ENCODE measurements around the gene MARVELD3.
"Not testable (repeated sequence)": the region's sequence is repeated elsewhere in the genome, so short reads cannot be mapped to it uniquely, and the experiment has no call there.

MARVELD3 gene

GRCh38 chr16:71672803-71673581, 47.0 kb downstream of the MARVELD3 start:
- DNase-seq = no peak

- DNase-seq = no peak
Observed at GRCh38 chr16:71673582-71673973, 47.6 kb downstream of the MARVELD3 start.

- DNase-seq = no peak
Observed at GRCh38 chr16:71674229-71674628, 48.2 kb downstream of the MARVELD3 start.

- DNase-seq = no peak
Observed at GRCh38 chr16:71675380-71675779, 49.4 kb downstream of the MARVELD3 start.

GRCh38 chr16:71676236-71676635, 50.3 kb downstream of the MARVELD3 start:
- no peak for DNase-seq

GRCh38 chr16:71681360-71681759, 55.4 kb downstream of the MARVELD3 start:
- no peak for DNase-seq

GRCh38 chr16:71684280-71684679, 58.3 kb downstream of the MARVELD3 start:
- DNase-seq = not testable (repeated sequence)

Data from central memory CD4-positive, alpha-beta T cell (primary cell).